HG02798 (cell line): ENCODE measurements around the gene PTTG1IP.

Source experiments
- ATAC-seq: cut with Tn5 transposase; IDR thresholded peaks from one replicate; pipeline ENCODE4 v1.9.1; 2021; ENCODE audit warnings: mild to moderate bottlenecking; ENCODE audit not compliant: unreplicated experiment, poor library complexity

Gene PTTG1IP

GRCh38 chr21:44849616-44850130, 23.8 kb downstream of the PTTG1IP start:
- ATAC-seq = no peak

GRCh38 chr21:44848821-44849521, 24.5 kb downstream of the PTTG1IP start:
- ATAC-seq = no peak

- no peak for ATAC-seq
Observed at GRCh38 chr21:44847261-44848056, 26.0 kb downstream of the PTTG1IP start.

GRCh38 chr21:44846485-44847260, 26.8 kb downstream of the PTTG1IP start:
- no peak for ATAC-seq

GRCh38 chr21:44846224-44846484, 27.3 kb downstream of the PTTG1IP start:
- ATAC-seq = no peak

GRCh38 chr21:44845418-44846223, 27.9 kb downstream of the PTTG1IP start:
- no peak for ATAC-seq

GRCh38 chr21:44844256-44844655, 29.2 kb downstream of the PTTG1IP start:
- ATAC-seq = no peak

- ATAC-seq = no peak
Observed at GRCh38 chr21:44842721-44843445, 30.6 kb downstream of the PTTG1IP start.

- no peak for ATAC-seq
Observed at GRCh38 chr21:44842087-44842486, 31.4 kb downstream of the PTTG1IP start.

- no peak for ATAC-seq
Observed at GRCh38 chr21:44840771-44841170, 32.7 kb downstream of the PTTG1IP start.

- no peak for ATAC-seq
Observed at GRCh38 chr21:44838951-44839350, 34.5 kb downstream of the PTTG1IP start.

GRCh38 chr21:44838039-44838895, 35.2 kb downstream of the PTTG1IP start:
- no peak for ATAC-seq

- ATAC-seq = no peak
Observed at GRCh38 chr21:44837537-44837936, 36.0 kb downstream of the PTTG1IP start.

- ATAC-seq = no peak
Observed at GRCh38 chr21:44836666-44837471, 36.6 kb downstream of the PTTG1IP start.

- no peak for ATAC-seq
Observed at GRCh38 chr21:44836349-44836665, 37.2 kb downstream of the PTTG1IP start.

- ATAC-seq = no peak
Observed at GRCh38 chr21:44835647-44835973, 37.9 kb downstream of the PTTG1IP start.

GRCh38 chr21:44834951-44835646, 38.4 kb downstream of the PTTG1IP start:
- ATAC-seq = no peak
